ENCODE data around the gene PDGFB. TPM values are rescaled to one million over a fixed set of nuclear protein-coding genes. Genes with fewer than 3 reads are reported as not detected.
A peak's percentile ranks its signal among the peaks of the same experiment; 100 is the strongest.

The PDGFB gene
- total RNA-seq, 1 donor from 2014 or later: 27.3 TPM

GRCh38 chr22:39176714-39177455, 67.9 kb downstream of the PDGFB start:
- Mint-ChIP-seq H3K4me1 (ENCODE audit: low read depth, unreplicated experiment) (peaks cover 30% of the 10 kb centered on the region), H3K4me3 (ENCODE audit: unreplicated experiment) (no peak overlapping the region), H3K9me3 (ENCODE audit: unreplicated experiment) (peaks cover 2% of the 10 kb centered on the region), H3K27ac (ENCODE audit: unreplicated experiment) (no peak overlapping the region), H3K36me3 (ENCODE audit: low read depth, unreplicated experiment) (peaks cover 1% of the 10 kb centered on the region), H3K27me3 (ENCODE audit: low read depth, unreplicated experiment) (no peaks in the 10 kb centered on the region)
- Histone ChIP-seq H4K20me1 (ENCODE audit: insufficient read depth, low read length) (no peaks in the 10 kb centered on the region), H3K79me2 (ENCODE audit: insufficient read depth, low read length) (no peaks in the 10 kb centered on the region), H2AFZ (ENCODE audit: low read depth, low read length) (no peak overlapping the region), H3K4me3 (ENCODE audit: insufficient read depth, low read depth, low read length) (no peak overlapping the region), H3K36me3 (ENCODE audit: insufficient read depth, low read length) (no peaks in the 10 kb centered on the region), H3K27me3 (ENCODE audit: insufficient read depth, low read length) (no peaks in the 10 kb centered on the region), H3K4me1 (ENCODE audit: insufficient read depth, low read length) (peaks cover 52% of the 10 kb centered on the region), H3K9ac (ENCODE audit: low read length) (peak overlapping the region; percentile 44), H3K9me3 (ENCODE audit: insufficient read depth, low read depth, low read length) (no peaks in the 10 kb centered on the region), H3K27ac (ENCODE audit: low read depth, low read length) (peak overlapping the region; percentile 81), H3K4me2 (ENCODE audit: low read length) (peak overlapping the region; percentile 66)
- DNase-seq (ENCODE audit: low read depth) (no peak), FAIRE-seq (no peak)
- TF ChIP-seq, protein P1, sequence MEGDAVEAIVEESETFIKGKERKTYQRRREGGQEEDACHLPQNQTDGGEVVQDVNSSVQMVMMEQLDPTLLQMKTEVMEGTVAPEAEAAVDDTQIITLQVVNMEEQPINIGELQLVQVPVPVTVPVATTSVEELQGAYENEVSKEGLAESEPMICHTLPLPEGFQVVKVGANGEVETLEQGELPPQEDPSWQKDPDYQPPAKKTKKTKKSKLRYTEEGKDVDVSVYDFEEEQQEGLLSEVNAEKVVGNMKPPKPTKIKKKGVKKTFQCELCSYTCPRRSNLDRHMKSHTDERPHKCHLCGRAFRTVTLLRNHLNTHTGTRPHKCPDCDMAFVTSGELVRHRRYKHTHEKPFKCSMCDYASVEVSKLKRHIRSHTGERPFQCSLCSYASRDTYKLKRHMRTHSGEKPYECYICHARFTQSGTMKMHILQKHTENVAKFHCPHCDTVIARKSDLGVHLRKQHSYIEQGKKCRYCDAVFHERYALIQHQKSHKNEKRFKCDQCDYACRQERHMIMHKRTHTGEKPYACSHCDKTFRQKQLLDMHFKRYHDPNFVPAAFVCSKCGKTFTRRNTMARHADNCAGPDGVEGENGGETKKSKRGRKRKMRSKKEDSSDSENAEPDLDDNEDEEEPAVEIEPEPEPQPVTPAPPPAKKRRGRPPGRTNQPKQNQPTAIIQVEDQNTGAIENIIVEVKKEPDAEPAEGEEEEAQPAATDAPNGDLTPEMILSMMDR (IDR thresholded peaks at IDR 0.05; ENCODE audit: insufficient read depth, low read depth, low read length): no peak
- no peak for TF ChIP-seq EZH2 (IDR thresholded peaks at IDR 0.05; ENCODE audit: insufficient read depth, low read length)

DNA sequence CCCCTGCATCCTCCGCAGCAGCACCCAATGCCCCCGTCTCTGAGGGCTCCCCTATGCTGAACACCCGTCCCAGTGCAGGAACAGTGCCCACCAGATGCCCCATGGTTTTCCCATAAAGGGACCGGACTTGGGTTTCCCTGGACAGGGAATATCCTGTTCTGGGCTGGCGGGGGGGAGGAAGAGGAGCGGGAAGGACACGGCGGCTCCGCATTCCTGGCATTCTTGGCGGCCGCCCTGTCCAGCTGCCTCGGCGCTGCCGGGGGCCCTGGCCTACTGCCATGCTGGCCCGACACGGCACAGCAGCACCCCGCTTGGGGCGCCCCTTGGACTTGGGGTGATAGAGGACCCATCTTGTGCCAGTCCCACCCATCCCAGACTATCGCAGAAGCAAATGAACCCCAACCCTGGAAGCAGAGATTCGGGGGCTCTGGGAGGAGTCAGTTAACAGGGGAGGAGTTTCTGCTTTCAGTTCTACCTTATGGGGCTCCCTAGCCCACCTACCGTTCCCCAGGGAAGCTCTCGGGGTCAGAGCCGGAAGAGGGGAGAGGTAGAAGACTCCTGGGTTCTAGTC, 68.6 kb downstream of the PDGFB start:
- Histone ChIP-seq H3K27me3 (ENCODE audit: insufficient read depth, low read length) (no peaks in the 10 kb centered on the region), H3K4me3 (ENCODE audit: insufficient read depth, low read depth, low read length) (no peak overlapping the region), H3K79me2 (ENCODE audit: insufficient read depth, low read length) (no peaks in the 10 kb centered on the region), H3K27ac (ENCODE audit: low read depth, low read length) (peak overlapping the region; percentile 81), H3K4me2 (ENCODE audit: low read length) (peak overlapping the region; percentile 66), H3K36me3 (ENCODE audit: insufficient read depth, low read length) (no peaks in the 10 kb centered on the region), H3K4me1 (ENCODE audit: insufficient read depth, low read length) (peaks cover 53% of the 10 kb centered on the region), H2AFZ (ENCODE audit: low read depth, low read length) (no peak overlapping the region), H3K9me3 (ENCODE audit: insufficient read depth, low read depth, low read length) (no peaks in the 10 kb centered on the region), H4K20me1 (ENCODE audit: insufficient read depth, low read length) (no peaks in the 10 kb centered on the region), H3K9ac (ENCODE audit: low read length) (peak overlapping the region; percentile 44)
- peaks cover 1% of the 10 kb centered on the region for H3K36me3 Mint-ChIP-seq (ENCODE audit: low read depth, unreplicated experiment)
- H3K9me3 Mint-ChIP-seq (ENCODE audit: unreplicated experiment): peaks cover 2% of the 10 kb centered on the region
- peaks cover 32% of the 10 kb centered on the region for H3K4me1 Mint-ChIP-seq (ENCODE audit: low read depth, unreplicated experiment)
- H3K4me3 Mint-ChIP-seq (ENCODE audit: unreplicated experiment): no peak overlapping the region
- peak; percentile 52 for DNase-seq (ENCODE audit: low read depth)
- no peaks in the 10 kb centered on the region for H3K27me3 Mint-ChIP-seq (ENCODE audit: low read depth, unreplicated experiment)
- no peak for FAIRE-seq
- peak overlapping the region; percentile 83 for H3K27ac Mint-ChIP-seq (ENCODE audit: unreplicated experiment)
- no peak for TF ChIP-seq EZH2 (IDR thresholded peaks at IDR 0.05; ENCODE audit: insufficient read depth, low read length)
- TF ChIP-seq, protein P1 (IDR thresholded peaks at IDR 0.05; ENCODE audit: insufficient read depth, low read depth, low read length): no peak
